AG04450 (cell line): ENCODE measurements around the gene NMBR. TPM values are rescaled to one million over a fixed set of nuclear protein-coding genes. Genes with fewer than 3 reads are reported as not detected.
"Not testable (repeated sequence)": the region's sequence is repeated elsewhere in the genome, so short reads cannot be mapped to it uniquely, and the experiment has no call there.

Experiments
- CTCF ChIA-PET: fragments of 300-600, 350-600 bp; formaldehyde crosslinking; extraction: SDS; loops from one replicate; lab custom pipeline; 2022; ENCODE audit warnings: antibody characterized with exemption, inconsistent platforms; lab: Charles Lee
- POLR2A ChIA-PET: fragments of 350-600 bp; formaldehyde crosslinking; extraction: SDS; loops from one replicate; lab custom pipeline; 2021; ENCODE audit warnings: antibody characterized with exemption, inconsistent platforms; lab: Yijun Ruan, JAX
- DNase-seq: peaks from one replicate; pipeline ENCODE4 v3.0.0-alpha.2; 2011; ENCODE audit warnings: low read depth, low spot score
- H3K27ac ChIP-seq: one replicate; pipeline ENCODE4 v1.5.1; 2012; ENCODE audit warnings: low read depth, low read length, control low read depth
- H3K27me3 ChIP-seq: one replicate; pipeline ENCODE4 v1.6.0; 2012; ENCODE audit warnings: low read length; ENCODE audit not compliant: control insufficient read depth, insufficient read depth
- H3K4me3 ChIP-seq: 2 replicates; pipeline ENCODE4 v1.5.1; 2011; ENCODE audit warnings: mild to moderate bottlenecking, low read depth, low read length, control low read depth
- H3K9me3 ChIP-seq: 2 replicates; pipeline ENCODE4 v1.5.1; 2012; ENCODE audit warnings: low read length; ENCODE audit not compliant: control insufficient read depth, insufficient read depth
- CTCF ChIP-seq: IDR thresholded peaks from 2 replicates; pipeline ENCODE4 v1.5.1; 2011; ENCODE audit warnings: low read depth, low read length, control low read depth, inconsistent platforms
- polyA plus RNA-seq: library from polyadenylated mRNA; depleted of rRNA; stranded (reverse); fragments of >200 nt; gene quantifications from 2 replicates; pipeline ENCODE4 v1.2.3, GENCODE V29; 2011

NMBR gene
- polyA plus RNA-seq, 1 experiment: 0.15 TPM

- Histone ChIP-seq H3K27me3 (no peaks in the 10 kb centered on the region), H3K9me3 (no peaks in the 10 kb centered on the region), H3K4me3 (no peak overlapping the region), H3K27ac (no peak overlapping the region)
- ChIA-PET POLR2A (no interaction called here), CTCF (interaction anchor here (0.8 to 2.9 kb wide), 3 partner anchors 54 to 67 kb away, joined by 3 to 28 read pairs (median 6); no protein-coding TSS in a partner anchor)
- TF ChIP-seq CTCF: peak; percentile 47
- DNase-seq: no peak
These were observed 101.3 kb downstream of the NMBR start for GRCh38 chr6:142045380-142046278.

GRCh38 chr6:142035890-142036289 is 111.0 kb downstream of the NMBR start:
- no peaks in the 10 kb centered on the region; the same call in 1 of the 2 replicates for H3K9me3 ChIP-seq
- ChIA-PET CTCF (no interaction called here), POLR2A (no interaction called here)
- no peak overlapping the region for H3K27ac ChIP-seq
- DNase-seq: no peak
- no peak for TF ChIP-seq CTCF
- H3K27me3 ChIP-seq: no peaks in the 10 kb centered on the region
- H3K4me3 ChIP-seq: no peak overlapping the region

GRCh38 chr6:142031035-142031434 is 115.9 kb downstream of the NMBR start:
- DNase-seq: no peak
- Histone ChIP-seq H3K4me3 (no peak overlapping the region), H3K27me3 (no peaks in the 10 kb centered on the region), H3K27ac (no peak overlapping the region), H3K9me3 (no peaks in the 10 kb centered on the region; the same call in 1 of the 2 replicates)
- CTCF ChIA-PET: interaction anchor here (0.6 to 2.5 kb wide), 2 partner anchors 18 to 42 kb away, joined by 3 to 16 read pairs; no protein-coding TSS in a partner anchor
- TF ChIP-seq CTCF: no peak
- POLR2A ChIA-PET: interaction anchor here (1.5 kb wide), 1 partner anchor 8 kb away, joined by 4 read pairs; no protein-coding TSS in a partner anchor

- Histone ChIP-seq H3K9me3 (no peaks in the 10 kb centered on the region), H3K27ac (peak overlapping the region; percentile 47), H3K4me3 (peak overlapping the region; percentile 59), H3K27me3 (no peaks in the 10 kb centered on the region)
- no peak for DNase-seq
- POLR2A ChIA-PET: interaction anchor here (1.5 kb wide), 1 partner anchor 9 kb away, joined by 4 read pairs; no protein-coding TSS in a partner anchor
- CTCF ChIA-PET: interaction anchor here (2.5 kb wide), 1 partner anchor 41 kb away, joined by 16 read pairs; no protein-coding TSS in a partner anchor
- no peak for TF ChIP-seq CTCF
These were observed 116.8 kb downstream of the NMBR start for GRCh38 chr6:142030115-142030619.

- no peak for DNase-seq
- POLR2A ChIA-PET: no interaction called here
- H3K9me3 ChIP-seq: no peaks in the 10 kb centered on the region
- CTCF ChIA-PET: no interaction called here
- no peak for TF ChIP-seq CTCF
- no peak overlapping the region for H3K4me3 ChIP-seq
- H3K27ac ChIP-seq: no peak overlapping the region
- no peaks in the 10 kb centered on the region for H3K27me3 ChIP-seq
These were observed 118.4 kb downstream of the NMBR start for GRCh38 chr6:142028527-142028926.

- H3K4me3 ChIP-seq, H3K9me3 ChIP-seq, CTCF ChIA-PET, DNase-seq, H3K27ac ChIP-seq, H3K27me3 ChIP-seq, POLR2A ChIA-PET: not testable (repeated sequence)
These were observed 119.1 kb downstream of the NMBR start for GRCh38 chr6:142027804-142028203.
